GM21529 (cell line): ENCODE results near the gene STK25.
A peak's percentile ranks its signal among the peaks of the same experiment; 100 is the strongest.
"Not testable (repeated sequence)": the region's sequence is repeated elsewhere in the genome, so short reads cannot be mapped to it uniquely, and the experiment has no call there.

Source experiments
- ATAC-seq: cut with Tn5 transposase; IDR thresholded peaks from one replicate; pipeline ENCODE4 v1.9.1; 2021; ENCODE audit not compliant: unreplicated experiment

Gene STK25

DNA sequence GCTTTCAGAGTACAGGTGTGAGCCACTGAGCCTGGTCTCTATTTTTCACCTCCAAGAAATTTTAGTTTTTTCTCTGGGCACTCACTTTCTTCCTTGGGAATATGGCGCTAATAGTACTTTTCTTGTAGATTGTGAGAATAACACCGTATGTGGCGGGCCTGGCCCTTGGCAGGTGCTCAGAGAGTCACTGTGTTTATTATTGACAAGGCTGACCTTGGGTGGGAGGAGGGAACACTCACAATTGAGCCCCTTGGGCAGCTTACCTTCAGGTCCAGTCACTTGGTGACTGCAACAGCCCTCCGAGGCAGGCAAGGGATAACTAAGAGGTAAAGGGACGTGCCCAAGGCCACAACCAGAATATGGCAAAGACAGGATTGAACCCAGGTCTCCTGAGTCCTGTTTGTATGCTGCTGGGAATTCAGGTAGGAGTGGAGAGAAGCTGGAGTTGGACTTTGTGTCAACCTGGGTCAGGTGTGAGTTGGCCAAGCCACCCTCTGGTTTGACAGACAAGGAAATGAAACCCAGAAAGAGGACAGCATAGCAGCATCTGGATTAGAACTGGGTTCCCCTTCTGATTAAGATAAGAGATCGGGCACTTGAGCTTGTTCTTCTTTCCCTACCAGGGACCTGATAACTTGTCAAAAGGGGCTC lies 2.8 kb upstream of the STK25 start:
- ATAC-seq: no peak

DNA sequence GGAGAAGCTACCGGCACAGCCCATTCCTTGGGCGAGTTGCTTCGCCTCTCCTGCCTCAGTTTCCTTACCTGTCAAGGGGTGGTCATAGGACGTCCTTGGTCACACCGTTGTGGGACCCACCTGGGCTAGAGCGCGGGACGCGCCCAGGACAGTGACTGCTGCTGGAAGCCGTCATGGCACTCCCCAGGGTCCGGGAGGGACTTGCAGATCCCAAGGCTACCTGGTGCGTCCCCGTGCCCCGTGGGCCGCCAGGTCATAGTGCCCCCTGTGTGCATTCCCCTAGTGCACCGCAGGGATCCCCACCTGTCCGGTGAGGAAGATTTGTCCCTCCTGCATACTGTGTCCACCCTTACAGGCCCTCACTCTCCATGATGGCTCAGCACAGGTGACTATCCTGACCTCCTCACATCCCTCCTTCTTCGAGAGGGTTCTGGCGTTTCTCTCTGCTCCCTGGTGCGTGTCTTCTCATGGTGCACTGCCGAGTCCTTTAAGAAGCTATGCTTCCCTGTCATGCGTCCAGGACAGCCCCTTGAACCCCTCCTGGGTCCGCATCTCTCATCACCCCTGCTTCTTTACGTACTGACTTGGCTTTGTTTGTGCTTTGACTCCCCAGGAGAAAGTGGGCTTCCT lies 886 bp upstream of the STK25 start:
- ATAC-seq: no peak

DNA sequence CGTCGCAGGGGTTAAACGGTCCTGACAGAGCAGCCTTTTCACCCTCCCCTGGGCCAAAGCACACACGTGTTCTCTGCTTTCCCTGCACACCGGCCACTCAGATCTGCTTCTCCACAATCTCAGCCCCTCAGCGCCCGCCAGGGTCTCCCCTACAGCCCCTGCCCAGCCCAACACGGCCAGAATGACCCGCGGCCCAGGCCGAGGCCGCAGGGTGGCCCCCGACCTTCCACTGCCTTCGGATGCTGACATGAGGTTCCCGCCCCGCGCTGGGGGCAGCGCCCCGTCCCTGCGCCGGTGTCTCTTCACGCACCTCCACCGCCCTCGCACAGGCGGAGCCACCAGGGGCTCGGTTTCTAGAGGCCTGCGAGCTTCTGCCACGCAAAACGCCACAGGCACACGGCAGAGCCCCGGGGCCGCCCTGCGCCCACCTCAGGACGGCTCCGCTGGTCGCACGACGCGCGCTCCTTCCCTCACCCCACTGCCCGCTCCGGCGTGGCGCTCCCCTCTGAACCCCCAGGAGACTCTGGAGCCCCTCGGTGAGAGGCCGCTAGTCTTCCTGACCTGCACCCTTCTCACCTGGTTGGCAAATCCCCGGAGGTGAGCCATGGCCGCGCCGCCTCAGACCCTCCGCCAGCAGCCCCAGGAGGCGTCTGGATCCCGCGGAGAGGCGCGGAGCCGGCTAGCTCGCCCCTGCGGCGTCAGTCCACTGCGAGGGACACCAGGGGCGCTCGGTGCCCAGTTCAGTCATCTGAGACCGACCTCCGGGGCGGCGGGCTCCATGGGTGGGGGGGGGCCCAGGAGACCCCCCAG lies 749 bp downstream of the STK25 start:
- ATAC-seq: peak; percentile 15

DNA sequence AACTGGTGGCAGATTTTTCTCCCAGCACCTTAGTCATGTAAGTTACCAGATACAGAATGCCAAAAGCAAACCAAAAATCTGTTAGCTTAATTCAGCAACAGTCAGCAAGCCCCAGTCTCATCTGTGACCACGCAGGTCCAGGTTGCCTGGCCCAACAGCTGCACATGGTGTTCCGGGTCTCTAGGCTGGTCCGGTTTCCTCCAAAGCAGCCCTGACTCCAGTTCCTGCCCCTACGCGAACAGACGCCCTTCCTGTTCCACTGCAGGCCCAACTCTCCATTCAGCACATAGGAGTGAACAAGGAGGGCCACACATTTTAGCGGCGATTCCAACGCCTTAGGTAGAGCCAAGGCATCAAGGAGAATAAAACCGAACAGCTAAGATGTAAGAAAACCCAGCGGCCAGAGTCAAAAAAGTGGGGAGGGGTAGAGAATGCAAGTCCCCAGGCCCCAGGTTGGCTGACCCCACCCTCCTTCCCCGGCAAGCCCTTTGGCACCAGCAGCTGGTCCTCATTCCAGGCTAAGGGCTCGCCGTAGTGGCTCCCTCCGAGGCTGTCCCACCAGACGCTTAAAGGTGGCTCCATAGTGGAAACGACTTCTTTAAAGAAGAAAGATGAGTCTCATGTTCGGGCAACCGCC lies 1.5 kb downstream of the STK25 start:
- no peak for ATAC-seq

DNA sequence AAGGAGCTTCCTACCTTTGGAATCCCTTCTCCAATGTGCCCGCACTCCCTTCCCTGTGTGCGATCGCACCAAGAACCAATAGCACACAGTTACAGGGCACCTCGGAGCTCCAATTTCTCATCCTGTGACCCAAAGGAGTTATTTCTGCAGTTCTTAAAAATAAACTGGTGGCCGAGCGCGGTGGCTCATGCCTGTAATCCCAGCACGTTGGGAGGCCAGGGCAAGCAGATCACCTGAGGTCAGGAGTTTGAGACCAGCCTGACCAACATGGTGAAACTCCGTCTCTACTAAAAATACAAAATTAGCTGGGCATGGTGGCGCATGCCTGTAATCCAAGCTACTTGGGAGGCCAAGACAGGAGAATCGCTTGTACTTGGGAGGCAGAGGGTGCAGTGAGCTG lies 2.1 kb downstream of the STK25 start:
- ATAC-seq: not testable (repeated sequence)

DNA sequence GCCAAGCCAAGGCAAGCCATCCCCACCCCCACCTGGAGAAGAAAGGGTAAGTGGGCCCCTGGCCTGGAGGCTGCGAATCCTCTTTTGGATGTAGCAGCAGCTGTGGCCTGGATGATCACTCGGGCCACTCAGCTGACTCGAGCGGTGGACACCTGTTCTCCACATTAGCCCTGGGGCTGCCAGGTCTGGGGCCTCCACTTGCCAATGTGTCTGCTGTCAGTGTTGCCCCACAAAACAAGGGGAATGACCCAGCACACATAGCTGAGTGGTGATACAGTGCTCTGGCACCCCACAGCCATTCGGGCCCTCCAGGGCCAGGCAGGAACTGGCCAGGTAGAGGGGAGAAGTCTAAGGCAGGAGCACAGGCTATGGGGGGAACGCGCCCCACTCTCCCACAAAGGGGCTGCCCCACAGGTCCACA lies 2.6 kb downstream of the STK25 start:
- ATAC-seq: no peak

DNA sequence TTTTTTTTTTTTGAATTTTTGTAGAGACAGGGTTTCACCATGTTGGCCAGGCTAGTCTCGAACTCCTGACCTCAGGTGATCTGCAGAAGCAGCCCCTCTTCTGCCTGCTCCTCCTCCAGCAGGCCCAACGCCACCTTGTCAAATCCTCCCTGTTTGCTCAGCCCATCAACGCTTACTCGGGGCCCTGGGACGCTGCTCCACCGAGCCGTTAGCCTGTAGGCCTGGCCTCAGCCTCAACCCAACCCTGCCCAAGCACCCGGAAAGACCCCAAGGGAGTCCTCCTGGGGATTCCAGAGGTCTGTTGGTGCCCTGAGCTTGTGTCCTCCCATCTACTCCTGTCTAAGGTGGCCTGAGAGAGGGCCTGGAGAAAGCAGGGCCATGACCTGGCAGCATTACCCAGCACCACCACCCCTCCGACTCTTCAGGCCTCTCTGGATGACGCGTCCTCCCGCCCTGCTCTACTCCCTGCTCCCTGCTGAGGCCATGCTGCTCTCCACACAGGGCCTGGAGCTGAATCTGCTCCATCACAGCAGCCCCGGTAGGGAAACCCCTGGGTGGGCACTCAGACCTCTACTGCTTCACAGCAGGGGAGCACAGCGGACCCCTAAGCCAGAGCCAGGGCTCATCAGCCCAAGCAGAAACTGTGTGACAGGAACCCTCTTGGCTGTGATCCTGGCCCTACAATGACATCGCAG lies 3.2 kb downstream of the STK25 start:
- ATAC-seq: no peak

DNA sequence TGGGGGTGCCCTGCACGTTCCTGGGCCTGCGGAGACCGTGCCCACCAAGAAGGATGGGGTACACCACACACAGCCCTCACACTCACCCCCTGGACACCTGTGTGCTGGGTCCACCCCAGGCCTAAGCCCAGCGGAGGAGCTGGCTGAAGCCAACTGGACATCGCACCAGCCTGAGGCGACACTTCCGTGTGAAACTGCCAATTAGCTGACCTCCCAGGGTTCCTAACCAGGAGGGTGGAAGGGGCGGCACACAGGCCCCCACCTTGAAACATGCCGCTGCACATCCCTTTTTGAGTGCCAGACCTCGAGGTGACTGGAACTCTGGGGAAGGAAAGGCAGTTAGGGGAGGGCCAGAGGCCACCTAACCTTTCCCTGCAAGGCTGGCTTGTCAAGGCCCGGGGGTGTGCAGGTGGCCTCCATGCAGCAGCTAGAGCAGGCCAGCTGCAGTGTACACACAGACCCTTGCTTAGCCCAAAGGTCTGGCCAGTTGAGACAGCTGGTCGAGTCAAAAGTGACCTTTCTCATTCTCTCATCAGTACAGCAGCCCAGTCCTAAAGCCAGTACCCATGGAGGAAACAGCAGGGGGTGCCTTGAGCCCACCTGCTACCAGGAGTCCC lies 4.5 kb downstream of the STK25 start:
- no peak for ATAC-seq

DNA sequence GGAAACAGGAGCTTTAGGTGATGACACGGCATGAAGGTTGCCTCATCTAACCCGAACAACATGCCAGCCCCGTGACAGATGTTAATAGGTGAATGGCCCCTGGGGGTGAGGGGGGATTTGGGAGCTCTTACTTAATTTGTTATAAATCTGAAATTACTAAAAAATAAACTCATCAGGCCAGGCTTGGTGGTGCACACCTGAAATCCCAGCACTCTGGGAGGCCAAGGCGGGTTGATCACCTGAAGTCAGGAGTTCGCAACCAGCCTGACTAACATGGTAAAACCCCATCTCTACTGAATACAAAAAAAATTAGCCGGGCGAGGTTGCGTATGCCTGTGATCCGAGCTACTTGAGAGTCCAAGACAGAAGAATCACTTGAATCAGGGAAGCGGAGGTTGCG lies 6.1 kb downstream of the STK25 start:
- ATAC-seq: no peak

GRCh38 chr2:241501551-241501950 lies 6.8 kb downstream of the STK25 start:
- ATAC-seq: no peak

DNA sequence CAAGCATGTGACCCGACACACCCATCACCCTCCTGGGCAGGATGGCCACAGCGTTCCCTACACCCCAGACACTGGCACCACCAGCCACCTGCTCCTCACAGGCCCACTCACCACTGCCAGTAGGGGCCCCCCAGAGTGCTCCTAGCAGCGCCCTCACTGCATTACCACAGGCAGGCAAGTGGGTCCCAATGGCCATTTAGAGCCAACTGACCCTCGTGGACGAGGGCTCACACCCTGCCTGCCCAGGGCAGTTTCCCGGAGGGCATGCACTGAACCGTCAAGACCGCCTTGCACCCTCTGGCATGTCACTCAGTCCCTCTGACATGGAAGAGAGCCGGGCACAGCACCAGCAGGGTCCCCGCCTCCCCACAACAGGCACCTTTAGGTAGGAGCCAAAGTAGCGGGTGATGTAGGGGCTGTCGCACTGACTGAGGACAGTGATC lies 7.3 kb downstream of the STK25 start:
- no peak for ATAC-seq

DNA sequence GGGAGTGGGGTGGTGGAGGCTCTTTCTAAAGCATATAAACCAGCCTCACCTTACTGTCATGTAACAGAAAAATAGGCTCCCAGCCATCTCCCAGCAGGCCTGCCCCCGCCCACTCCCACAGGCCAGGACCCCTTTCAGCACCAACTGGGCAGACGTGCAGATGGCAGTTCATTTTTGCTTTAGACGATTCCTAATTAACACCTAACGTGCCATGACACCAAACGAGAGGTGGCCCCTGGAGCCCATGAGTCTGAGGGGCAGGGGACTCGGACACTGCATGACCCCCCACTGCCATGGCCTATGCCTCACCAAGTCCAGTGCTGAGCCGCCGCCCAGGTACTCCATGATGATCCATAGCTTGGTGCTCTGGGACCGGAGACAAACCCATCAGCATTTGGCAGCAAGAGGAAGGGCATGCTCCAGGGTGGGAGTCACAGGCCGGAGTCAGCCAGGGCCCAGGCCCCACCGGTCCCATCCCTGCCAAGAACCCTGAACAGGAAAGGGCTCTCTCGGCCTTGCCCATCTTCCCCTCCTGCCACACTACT lies 7.9 kb downstream of the STK25 start:
- no peak for ATAC-seq

GRCh38 chr2:241500016-241500415 lies 8.4 kb downstream of the STK25 start:
- no peak for ATAC-seq

DNA sequence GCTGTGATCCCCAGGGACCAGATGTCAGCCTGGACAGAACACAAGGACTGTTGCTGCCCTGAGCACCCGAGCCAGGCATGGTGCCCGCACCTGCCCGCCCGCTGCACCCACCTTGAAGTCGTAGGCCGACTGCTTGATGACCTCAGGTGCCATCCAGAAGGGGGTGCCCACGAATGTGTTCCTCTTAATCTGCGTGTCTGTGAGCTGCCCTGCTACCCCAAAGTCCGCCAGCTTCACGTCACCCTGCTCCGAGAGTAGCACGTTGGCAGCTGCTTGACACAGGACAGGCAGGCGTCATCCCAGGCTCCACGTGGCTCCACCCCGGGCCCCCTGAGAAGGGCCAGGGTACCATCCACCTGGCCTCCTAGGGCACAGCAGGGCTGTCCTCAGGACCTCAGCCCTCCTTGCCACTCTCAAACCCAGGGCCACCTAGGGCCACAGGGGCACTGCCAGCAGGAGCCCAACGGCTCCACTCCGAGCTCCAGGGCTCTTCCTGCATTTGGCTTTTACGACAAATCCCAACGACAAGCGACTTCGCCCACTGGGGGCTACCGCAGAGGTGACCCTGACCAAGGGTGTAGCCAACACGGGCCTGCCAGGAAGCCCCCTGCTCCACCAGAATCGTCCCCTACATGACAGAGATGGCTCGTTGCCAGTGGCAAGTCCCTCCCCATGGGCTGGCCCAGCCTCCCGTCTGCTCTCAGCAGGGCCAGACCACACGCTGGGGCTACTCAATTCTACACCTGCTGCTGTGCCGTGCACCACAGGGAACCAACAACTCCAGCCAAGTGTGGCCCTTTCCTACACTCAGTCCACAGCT lies 9.0 kb downstream of the STK25 start:
- ATAC-seq: no peak

DNA sequence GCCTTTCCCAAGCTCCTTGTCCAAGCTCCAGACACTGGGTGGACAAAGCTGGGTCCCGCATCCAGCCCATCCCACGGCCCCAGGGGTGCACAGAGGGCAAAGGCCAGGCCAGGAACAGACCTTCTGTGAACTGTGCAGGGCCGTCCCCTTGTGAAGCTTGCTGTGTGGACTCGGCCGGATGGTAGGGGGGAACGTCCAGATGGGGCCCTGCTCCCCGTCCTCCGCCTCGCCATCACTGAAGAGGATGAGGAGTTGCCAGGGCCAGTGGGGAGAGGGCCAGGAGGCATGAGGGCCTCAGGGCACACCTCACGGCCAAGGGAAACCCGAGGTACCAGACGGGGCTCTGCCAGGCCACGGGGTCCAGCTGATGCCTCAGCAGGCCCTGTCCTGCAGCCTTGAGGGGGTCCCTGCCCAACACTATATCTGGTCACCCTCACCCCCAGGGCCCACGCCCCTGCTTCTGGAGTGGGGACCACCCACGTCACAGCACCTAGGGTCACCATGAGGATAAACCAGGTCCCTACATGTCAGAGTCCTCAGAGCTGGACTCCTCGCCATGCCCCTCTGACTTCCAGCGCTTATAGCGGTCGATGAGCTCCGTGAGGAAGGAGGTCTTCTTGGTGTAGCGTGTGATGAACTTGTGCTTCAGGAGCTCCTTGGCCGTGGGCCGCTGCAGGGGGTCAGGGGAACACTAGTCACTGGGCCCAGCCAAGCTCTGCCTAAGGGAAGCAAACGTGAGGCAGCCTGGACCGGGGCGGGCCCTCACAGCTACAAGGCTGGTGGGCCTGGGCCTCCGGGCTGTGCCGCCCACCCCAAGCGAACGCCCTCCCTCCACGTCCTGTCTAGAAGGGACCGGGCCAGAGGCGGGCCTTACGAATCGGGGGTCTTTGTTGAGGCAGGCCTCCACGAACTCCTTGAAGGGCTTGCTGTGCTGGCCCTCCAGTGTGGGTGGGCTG lies 10.0 kb downstream of the STK25 start:
- ATAC-seq: no peak

GRCh38 chr2:241496904-241497877 lies 11.2 kb downstream of the STK25 start:
- no peak for ATAC-seq
